DND-41 (cell line): ENCODE results near the gene COL26A1.

Experiments
- ATAC-seq: fragments of 200-7000 bp; cut with Tn5 transposase; 3 replicates; pipeline ENCODE4 v1.9.1; 2021; ENCODE audit warnings: low read depth; ENCODE audit not compliant: insufficient read depth
- DNase-seq: peaks from one replicate; pipeline ENCODE4 v3.0.0-alpha.2; 2020
- H2AFZ ChIP-seq: 2 replicates; pipeline ENCODE4 v1.6.0; 2012; ENCODE audit warnings: low read depth, low read length
- H3K27ac ChIP-seq: 2 replicates; pipeline ENCODE4 v1.5.1; 2012; ENCODE audit warnings: low read length, inconsistent platforms
- H3K27me3 ChIP-seq: fragments of 200-600 bp; sonication (generic); 2 replicates; pipeline ENCODE4 v1.6.0; 2012; ENCODE audit warnings: low read length, mild to moderate bottlenecking, inconsistent platforms; ENCODE audit not compliant: insufficient read depth, poor library complexity
- H3K36me3 ChIP-seq: 2 replicates; pipeline ENCODE4 v1.5.1; 2012; ENCODE audit warnings: low read length, inconsistent platforms; ENCODE audit not compliant: insufficient read depth
- H3K4me1 ChIP-seq: 2 replicates; pipeline ENCODE4 v1.5.1; 2012; ENCODE audit warnings: mild to moderate bottlenecking, low read length; ENCODE audit not compliant: insufficient read depth
- H3K4me2 ChIP-seq: 2 replicates; pipeline ENCODE4 v1.6.0; 2012; ENCODE audit warnings: mild to moderate bottlenecking, moderate library complexity, low read length, inconsistent platforms; ENCODE audit not compliant: insufficient read depth
- H3K4me3 ChIP-seq, 2 experiments: fragments of 200-600 bp in 1 of 2; shearing (Covaris generic) in 1 of 2; 2 replicates each; pipeline ENCODE4 v1.5.1; 2012 to 2016; ENCODE audit warnings: inconsistent platforms in 2 of 2, low read length in 2 of 2, mild to moderate bottlenecking in 2 of 2, low read depth in 1 of 2, moderate library complexity in 1 of 2
- H3K79me2 ChIP-seq: 2 replicates; pipeline ENCODE4 v1.6.0; 2012; ENCODE audit warnings: low read length, inconsistent platforms; ENCODE audit not compliant: insufficient read depth
- H3K9ac ChIP-seq: 2 replicates; pipeline ENCODE4 v1.6.0; 2012; ENCODE audit warnings: low read depth, mild to moderate bottlenecking, inconsistent platforms, low read length, moderate library complexity
- H3K9me3 ChIP-seq: 2 replicates; pipeline ENCODE4 v1.5.1; 2012; ENCODE audit warnings: low read length, moderate library complexity, mild to moderate bottlenecking, inconsistent platforms; ENCODE audit not compliant: insufficient read depth, severe bottlenecking
- H4K20me1 ChIP-seq: 2 replicates; pipeline ENCODE4 v1.6.0; 2012; ENCODE audit warnings: low read length; ENCODE audit not compliant: insufficient read depth
- EZH2 ChIP-seq: IDR thresholded peaks from 3 replicates; pipeline ENCODE4 v1.6.1; 2012; ENCODE audit warnings: borderline replicate concordance, low read depth, mild to moderate bottlenecking, moderate library complexity, low read length, inconsistent platforms; ENCODE audit not compliant: severe bottlenecking
- TF ChIP-seq, protein P1 (sequence below): IDR thresholded peaks from 2 replicates; pipeline ENCODE4 v1.5.1; 2012; ENCODE audit warnings: borderline replicate concordance, low read length, moderate library complexity, mild to moderate bottlenecking; ENCODE audit not compliant: poor library complexity, severe bottlenecking; ENCODE audit errors: extremely low read depth

COL26A1 gene

DNA sequence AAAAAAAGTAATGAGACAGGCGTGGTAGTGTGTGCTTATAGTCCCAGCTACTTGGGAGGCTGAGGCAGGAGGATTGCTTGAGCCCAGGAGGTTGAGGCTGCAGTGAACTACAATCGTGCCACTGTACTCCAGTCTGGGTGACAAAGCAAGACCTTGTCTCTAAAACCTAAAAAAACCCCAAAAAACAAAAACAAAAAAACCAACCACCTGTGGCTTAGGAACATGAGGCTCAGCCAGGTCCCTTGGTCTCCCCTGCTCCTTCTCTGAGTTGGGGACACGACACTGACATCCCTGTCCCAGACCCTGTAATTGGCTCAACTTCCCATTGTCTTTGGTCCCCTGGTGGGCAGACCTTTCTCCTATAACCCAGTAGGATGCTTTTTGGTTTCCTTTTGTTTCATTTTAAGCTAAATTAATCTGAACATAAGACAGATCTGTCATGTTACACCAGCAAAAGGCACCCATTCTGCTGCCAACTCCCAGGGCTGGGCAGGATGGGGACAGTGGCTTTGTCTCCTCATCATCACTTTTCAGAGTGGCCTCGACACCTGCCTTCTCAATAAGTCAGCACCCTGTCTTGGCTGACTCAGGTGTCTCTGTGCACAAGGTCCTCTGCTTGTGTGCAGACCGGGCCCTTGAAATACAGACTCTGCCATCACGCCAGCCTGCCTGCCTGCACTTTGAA, 192.1 kb downstream of the COL26A1 start:
- no peak for ATAC-seq
- no peak overlapping the region for H3K9ac ChIP-seq
- no peaks in the 10 kb centered on the region for H3K4me1 ChIP-seq
- H3K4me3 ChIP-seq, result no peak overlapping the region
- DNase-seq, result no peak
- H3K27ac ChIP-seq, result no peak overlapping the region
- no peak for TF ChIP-seq EZH2
- no peaks in the 10 kb centered on the region for H4K20me1 ChIP-seq
- no peaks in the 10 kb centered on the region for H3K27me3 ChIP-seq
- H3K36me3 ChIP-seq, result no peaks in the 10 kb centered on the region
- H3K9me3 ChIP-seq, result no peaks in the 10 kb centered on the region
- no peak overlapping the region for H3K4me2 ChIP-seq
- no peaks in the 10 kb centered on the region for H3K79me2 ChIP-seq
- no peak overlapping the region for H2AFZ ChIP-seq

DNA sequence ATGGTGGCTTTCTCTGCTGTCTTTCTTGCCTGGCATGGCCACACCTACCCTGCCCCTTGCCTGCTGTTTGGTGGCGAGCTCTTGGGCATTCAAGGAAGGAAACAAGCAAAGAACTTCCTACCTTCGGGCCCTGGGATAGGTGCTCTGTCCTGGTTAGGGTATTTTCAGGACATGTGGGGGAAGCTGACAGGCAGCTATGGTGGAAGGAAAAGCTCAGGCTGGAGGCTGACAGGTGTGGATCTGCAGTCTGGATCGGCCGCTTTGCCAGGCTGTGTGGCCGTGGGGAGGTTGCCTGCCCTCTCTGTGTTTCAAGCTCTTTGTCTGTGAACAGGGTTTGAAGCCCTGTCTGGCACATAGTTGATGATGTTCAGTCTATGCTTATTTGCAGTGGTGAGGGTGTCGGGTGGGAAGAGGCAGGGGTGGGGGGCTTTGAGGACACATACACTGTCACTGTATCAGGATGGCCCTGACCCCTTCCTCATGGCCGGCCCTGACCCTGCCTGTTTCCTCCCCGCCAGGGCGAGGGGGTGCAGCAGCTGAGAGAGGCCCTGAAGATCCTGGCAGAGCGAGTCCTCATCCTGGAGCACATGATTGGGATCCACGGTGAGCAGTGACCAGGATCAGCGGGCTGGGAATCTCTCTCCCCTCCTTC, 192.7 kb downstream of the COL26A1 start:
- DNase-seq (no peak), ATAC-seq (no peak)
- Histone ChIP-seq H4K20me1 (no peaks in the 10 kb centered on the region), H3K79me2 (no peaks in the 10 kb centered on the region), H3K9ac (no peak overlapping the region), H3K4me3 (no peak overlapping the region), H3K27me3 (no peaks in the 10 kb centered on the region), H3K36me3 (no peaks in the 10 kb centered on the region), H2AFZ (no peak overlapping the region), H3K4me2 (no peak overlapping the region), H3K4me1 (no peaks in the 10 kb centered on the region), H3K27ac (no peak overlapping the region), H3K9me3 (no peaks in the 10 kb centered on the region)
- TF ChIP-seq, protein P1, sequence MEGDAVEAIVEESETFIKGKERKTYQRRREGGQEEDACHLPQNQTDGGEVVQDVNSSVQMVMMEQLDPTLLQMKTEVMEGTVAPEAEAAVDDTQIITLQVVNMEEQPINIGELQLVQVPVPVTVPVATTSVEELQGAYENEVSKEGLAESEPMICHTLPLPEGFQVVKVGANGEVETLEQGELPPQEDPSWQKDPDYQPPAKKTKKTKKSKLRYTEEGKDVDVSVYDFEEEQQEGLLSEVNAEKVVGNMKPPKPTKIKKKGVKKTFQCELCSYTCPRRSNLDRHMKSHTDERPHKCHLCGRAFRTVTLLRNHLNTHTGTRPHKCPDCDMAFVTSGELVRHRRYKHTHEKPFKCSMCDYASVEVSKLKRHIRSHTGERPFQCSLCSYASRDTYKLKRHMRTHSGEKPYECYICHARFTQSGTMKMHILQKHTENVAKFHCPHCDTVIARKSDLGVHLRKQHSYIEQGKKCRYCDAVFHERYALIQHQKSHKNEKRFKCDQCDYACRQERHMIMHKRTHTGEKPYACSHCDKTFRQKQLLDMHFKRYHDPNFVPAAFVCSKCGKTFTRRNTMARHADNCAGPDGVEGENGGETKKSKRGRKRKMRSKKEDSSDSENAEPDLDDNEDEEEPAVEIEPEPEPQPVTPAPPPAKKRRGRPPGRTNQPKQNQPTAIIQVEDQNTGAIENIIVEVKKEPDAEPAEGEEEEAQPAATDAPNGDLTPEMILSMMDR, result no peak
- TF ChIP-seq EZH2, result no peak

DNA sequence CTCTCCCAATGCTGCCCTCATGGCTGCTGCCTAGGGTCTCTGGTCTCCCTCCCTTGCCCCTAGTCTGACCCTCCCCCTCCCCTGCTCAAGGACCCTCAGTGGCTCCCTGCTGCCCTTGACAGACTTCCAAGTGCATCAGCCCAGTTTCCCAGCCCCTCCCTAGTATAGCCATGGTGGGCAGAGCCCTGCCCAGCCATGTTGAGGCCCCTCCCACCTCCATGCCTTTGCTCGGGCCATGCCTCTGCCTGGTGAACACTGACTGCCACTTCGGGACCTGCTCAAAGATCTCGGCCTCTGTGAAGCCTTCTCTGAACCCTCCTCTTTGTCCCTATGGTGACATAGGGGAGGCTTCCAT, 193.2 kb downstream of the COL26A1 start:
- TF ChIP-seq, protein P1, result no peak
- TF ChIP-seq EZH2, result no peak

DNA sequence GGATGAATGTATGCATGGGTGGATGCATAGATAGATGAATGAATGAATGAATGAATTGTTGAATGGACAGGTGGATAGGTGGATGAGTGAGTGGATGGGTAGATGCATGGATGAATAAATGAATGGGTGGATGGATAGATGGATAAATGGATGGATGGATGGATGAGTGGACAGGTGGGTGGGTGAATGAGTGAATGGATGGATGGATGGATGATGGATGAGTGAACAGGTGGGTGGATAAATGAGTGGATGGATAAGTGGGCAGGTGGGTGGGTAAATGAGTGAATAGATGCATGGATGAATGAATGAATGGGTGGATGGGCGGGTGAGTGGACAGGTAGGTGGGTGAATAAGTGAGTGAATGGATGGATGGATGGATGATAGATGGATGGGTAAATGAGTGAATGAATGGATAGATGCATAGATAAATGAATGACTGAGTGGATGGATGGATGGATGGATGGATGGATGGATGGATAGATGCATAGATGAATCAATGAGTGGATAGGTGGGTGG, 193.8 kb downstream of the COL26A1 start:
- no peaks in the 10 kb centered on the region for H3K27me3 ChIP-seq
- no peaks in the 10 kb centered on the region for H4K20me1 ChIP-seq
- no peak overlapping the region for H3K4me3 ChIP-seq
- DNase-seq (no peak), ATAC-seq (no peak)
- no peaks in the 10 kb centered on the region for H3K9me3 ChIP-seq
- no peaks in the 10 kb centered on the region for H3K4me1 ChIP-seq
- no peak overlapping the region for H3K27ac ChIP-seq
- no peak overlapping the region for H2AFZ ChIP-seq
- TF ChIP-seq EZH2, result no peak
- TF ChIP-seq, protein P1, result no peak
- H3K9ac ChIP-seq, result no peak overlapping the region
- H3K36me3 ChIP-seq, result no peaks in the 10 kb centered on the region
- H3K79me2 ChIP-seq, result no peaks in the 10 kb centered on the region
- H3K4me2 ChIP-seq, result no peak overlapping the region

More for the DNA sequence above, 193.2 kb downstream of the COL26A1 start:
- DNase-seq, result no peak
- Histone ChIP-seq H3K79me2 (no peaks in the 10 kb centered on the region), H3K4me3 (no peak overlapping the region), H3K4me1 (no peaks in the 10 kb centered on the region), H3K27me3 (no peaks in the 10 kb centered on the region), H3K36me3 (no peaks in the 10 kb centered on the region), H2AFZ (no peak overlapping the region), H3K27ac (no peak overlapping the region), H3K9ac (no peak overlapping the region), H4K20me1 (no peaks in the 10 kb centered on the region), H3K4me2 (no peak overlapping the region), H3K9me3 (no peaks in the 10 kb centered on the region)
- no peak for ATAC-seq
